OCI-LY7 (cell line): ENCODE data around the gene GZF1. TPM values are rescaled to one million over a fixed set of nuclear protein-coding genes. Genes with fewer than 3 reads are reported as not detected.

Experiments used
- BruUV-seq: library from RNA; stranded (reverse); fragments of 400-500 nt; replicated peaks from 2 replicates; lab custom pipeline; 2021; lab: Mats Ljungman, UMichigan
- CTCF ChIA-PET: fragments of 300-600 bp; sonication (Branson Sonifier 250); formaldehyde crosslinking; loops from one replicate; lab custom pipeline; 2022; ENCODE audit warnings: antibody characterized with exemption; ENCODE audit not compliant: unreplicated experiment; lab: Charles Lee
- POLR2A ChIA-PET: fragments of 300-600 bp; sonication (Branson Sonifier 250); formaldehyde crosslinking; loops from one replicate; lab custom pipeline; 2022; ENCODE audit warnings: antibody characterized with exemption; lab: Charles Lee
- DNase-seq: peaks from one replicate; pipeline ENCODE4 v3.0.0-alpha.2; 2015; ENCODE audit warnings: low spot score
- H2AFZ ChIP-seq: fragments of 200-600 bp; sonication (generic), shearing (Covaris generic); 2 replicates; pipeline ENCODE4 v1.6.1; 2014; ENCODE audit warnings: mild to moderate bottlenecking, antibody characterized with exemption, low read length, moderate library complexity
- H3K27ac ChIP-seq: fragments of 200-600 bp; sonication (generic); 2 replicates; pipeline ENCODE4 v1.5.1; 2014; ENCODE audit warnings: mixed run types, low read depth, mild to moderate bottlenecking, moderate library complexity, low read length, inconsistent platforms; ENCODE audit not compliant: poor library complexity, severe bottlenecking
- H3K36me3 ChIP-seq: fragments of 200-600 bp; sonication (generic); 2 replicates; pipeline ENCODE4 v1.6.1; 2014; ENCODE audit warnings: mild to moderate bottlenecking, antibody characterized with exemption, low read length, moderate library complexity, mixed read lengths; ENCODE audit not compliant: insufficient read depth
- H3K4me1 ChIP-seq: fragments of 200-600 bp; sonication (generic); 2 replicates; pipeline ENCODE4 v1.5.1; 2014; ENCODE audit warnings: mild to moderate bottlenecking, low read length; ENCODE audit not compliant: insufficient read depth, poor library complexity, severe bottlenecking
- H3K4me2 ChIP-seq: fragments of 200-600 bp; sonication (generic); 2 replicates; pipeline ENCODE4 v1.6.1; 2014; ENCODE audit warnings: mild to moderate bottlenecking, low read length
- H3K4me3 ChIP-seq: fragments of 200-600 bp; sonication (generic); 2 replicates; pipeline ENCODE4 v1.5.1; 2014; ENCODE audit warnings: mild to moderate bottlenecking, low read depth, low read length; ENCODE audit not compliant: poor library complexity, severe bottlenecking
- H3K79me2 ChIP-seq: fragments of 200-600 bp; sonication (generic); 2 replicates; pipeline ENCODE4 v1.6.1; 2016; ENCODE audit warnings: low read depth, mild to moderate bottlenecking, low read length, moderate library complexity, mixed read lengths; ENCODE audit not compliant: insufficient read depth
- H3K9me2 ChIP-seq: fragments of 200-600 bp; sonication (generic); 2 replicates; pipeline ENCODE4 v1.6.1; 2016; ENCODE audit warnings: mild to moderate bottlenecking, low read length, mixed read lengths; ENCODE audit not compliant: insufficient read depth
- H3K9me3 ChIP-seq: fragments of 200-600 bp; sonication (generic); 2 replicates; pipeline ENCODE4 v1.6.1; 2014; ENCODE audit warnings: mild to moderate bottlenecking, mixed run types, low read length, mixed read lengths
- H4K20me1 ChIP-seq: fragments of 200-600 bp; sonication (generic); 2 replicates; pipeline ENCODE4 v1.6.1; 2014; ENCODE audit warnings: mild to moderate bottlenecking, antibody characterized with exemption, low read length, moderate library complexity, mixed read lengths; ENCODE audit not compliant: insufficient read depth
- CTCF ChIP-seq: fragments of 200-600 bp; sonication (generic); conservative IDR thresholded peaks from 2 replicates; pipeline ENCODE4 v1.5.1; 2014; ENCODE audit warnings: mild to moderate bottlenecking, antibody characterized with exemption, low read length, moderate library complexity, mixed read lengths
- EZH2phosphoT487 ChIP-seq: fragments of 200-600 bp; sonication (generic); IDR thresholded peaks from 2 replicates; pipeline ENCODE4 v1.6.1; 2018; ENCODE audit warnings: low read depth, borderline replicate concordance, mild to moderate bottlenecking, mixed run types, antibody characterized with exemption, low read length, moderate library complexity, mixed read lengths
- intact Hi-C: fragments of 100-400 bp; cut with micrococcal nuclease; formaldehyde crosslinking; loops from one replicate; pipeline ENCODE4 v1.10.0; 2022; ENCODE audit not compliant: unreplicated experiment
- total RNA-seq, 2 experiments: library from RNA; depleted of rRNA in 1 of 2; stranded (reverse); fragments of >200 nt in 1 of 2; shearing (Covaris generic) in 1 of 2; gene quantifications; 2 replicates each; pipeline ENCODE4 v1.2.3, GENCODE V29; 2014 to 2022

Gene GZF1
- total RNA-seq, 2 experiments from 2014 or later = 17.1 to 17.7 TPM

- Histone ChIP-seq H3K79me2 (peaks cover 40% of the 10 kb centered on the region; the same call in 1 of the 2 replicates), H2AFZ (no peak overlapping the region), H3K4me3 (peak overlapping the region; percentile 100), H3K36me3 (no peaks in the 10 kb centered on the region; the same call in 1 of the 2 replicates), H4K20me1 (peaks cover 16% of the 10 kb centered on the region; the same call in 1 of the 2 replicates), H3K4me2 (peak overlapping the region; percentile 68), H3K27ac (no peak overlapping the region), H3K9me3 (no peaks in the 10 kb centered on the region), H3K9me2 (no peaks in the 10 kb centered on the region), H3K4me1 (peaks cover 19% of the 10 kb centered on the region)
- TF ChIP-seq EZH2phosphoT487 (no peak), CTCF (no peak)
- no peak for DNase-seq
- intact Hi-C loops = no loop called here
- TSS peak; percentile 55 for BruUV-seq
- ChIA-PET CTCF (interaction anchor here (0.7 kb wide), 1 partner anchor 29 kb away, joined by 3 read pairs; no protein-coding TSS in a partner anchor), POLR2A (interaction anchor here (0.6 to 1.7 kb wide), 8 partner anchors 9 to 70 kb away, joined by 3 to 8 read pairs (median 4); partner anchors contain the start of gene NXT1)
Observed at GRCh38 chr20:23419657-23419994, 57.6 kb downstream of the GZF1 start.

GRCh38 chr20:23419995-23420901 is 58.3 kb downstream of the GZF1 start:
- peak overlapping the region; percentile 98; the same call in 1 of the 2 replicates for H2AFZ ChIP-seq

More at GRCh38 chr20:23419995-23420901, 58.3 kb downstream of the GZF1 start:
- TF ChIP-seq CTCF = no peak
- no peak for TF ChIP-seq EZH2phosphoT487
- H3K4me1 ChIP-seq = peaks cover 19% of the 10 kb centered on the region
- H3K4me2 ChIP-seq = peak overlapping the region; percentile 68
- DNase-seq = peak; percentile 45
- no peaks in the 10 kb centered on the region; the same call in 1 of the 2 replicates for H3K36me3 ChIP-seq
- intact Hi-C loops = loop anchor here (5.0 kb wide), 1 partner anchor 58 kb away; the partner anchor contains the start of gene GZF1
- POLR2A ChIA-PET = interaction anchor here (0.7 to 1.7 kb wide), 5 partner anchors 14 to 70 kb away, joined by 3 to 8 read pairs (median 6); partner anchors contain the start of gene NXT1
- H3K9me3 ChIP-seq = no peaks in the 10 kb centered on the region
- no peaks in the 10 kb centered on the region for H3K9me2 ChIP-seq
- peak overlapping the region; percentile 100 for H3K4me3 ChIP-seq
- H3K79me2 ChIP-seq = peaks cover 39% of the 10 kb centered on the region; the same call in 1 of the 2 replicates
- peaks cover 16% of the 10 kb centered on the region; the same call in 1 of the 2 replicates for H4K20me1 ChIP-seq
- CTCF ChIA-PET = interaction anchor here (1.2 kb wide), 1 partner anchor 29 kb away, joined by 4 read pairs; no protein-coding TSS in a partner anchor
- BruUV-seq = no TSS peak
- peak overlapping the region; percentile 34 for H3K27ac ChIP-seq
